SW480 (cell line): ENCODE measurements around the gene PNPO.

Experiments used
- DNase-seq: peaks from one replicate; pipeline ENCODE4 v3.0.0-alpha.2; 2016; ENCODE audit warnings: low spot score

Gene PNPO

DNA sequence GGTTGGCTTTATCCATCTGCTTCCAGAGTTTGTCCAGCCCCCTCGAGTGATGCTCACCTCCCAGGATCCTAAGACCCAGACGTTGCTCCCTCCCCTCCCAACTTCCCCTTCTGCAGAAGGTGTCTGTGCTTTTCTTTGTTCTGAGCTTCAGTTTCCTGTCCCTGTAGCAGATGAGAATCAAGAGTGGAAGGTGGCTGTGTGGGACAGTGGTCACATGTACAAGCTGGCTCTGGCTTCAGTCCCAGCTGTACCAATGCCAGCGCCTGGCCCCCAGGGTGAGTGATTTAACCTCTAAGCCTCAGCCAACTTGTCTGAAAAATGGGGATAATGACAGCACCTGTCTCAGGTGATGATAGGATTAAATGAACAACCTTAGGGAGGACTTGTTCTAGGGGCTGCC lies 8.6 kb downstream of the PNPO start:
- no peak for DNase-seq

- no peak for DNase-seq
These were observed 9.1 kb downstream of the PNPO start for GRCh38 chr17:47950448-47950847.

GRCh38 chr17:47952171-47953021 lies 11.0 kb downstream of the PNPO start:
- DNase-seq = no peak

DNA sequence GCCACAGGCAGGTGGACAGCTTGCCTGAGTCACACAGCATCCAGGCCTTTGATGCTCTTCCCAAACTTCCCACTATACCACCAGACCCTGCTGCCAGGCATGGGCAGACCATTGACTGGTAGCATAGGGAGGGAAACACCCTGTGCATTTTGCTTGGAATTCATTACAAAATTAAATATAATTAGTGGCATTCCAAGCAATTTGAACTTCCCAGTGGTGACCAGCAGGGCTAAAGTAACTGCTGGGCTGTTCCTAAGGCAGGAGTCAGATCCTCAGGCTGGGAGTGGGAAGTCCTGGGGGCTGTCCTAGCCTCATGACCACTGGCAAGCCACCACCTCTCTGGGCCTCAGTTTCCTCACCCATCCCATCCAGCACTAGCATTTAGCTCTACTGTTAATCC lies 12.5 kb downstream of the PNPO start:
- no peak for DNase-seq

GRCh38 chr17:47955497-47956461 lies 14.4 kb downstream of the PNPO start:
- no peak for DNase-seq

- DNase-seq = no peak
These were observed 15.6 kb downstream of the PNPO start for GRCh38 chr17:47956791-47957590.

- DNase-seq = peak; percentile 79
These were observed 16.5 kb downstream of the PNPO start, which contains the start of gene PRR15L for GRCh38 chr17:47957591-47958490. TSS of gene PRR15L (minus strand) at chr17:47957883. CDS start at chr17:47953234, 4,649 bp downstream.

DNA sequence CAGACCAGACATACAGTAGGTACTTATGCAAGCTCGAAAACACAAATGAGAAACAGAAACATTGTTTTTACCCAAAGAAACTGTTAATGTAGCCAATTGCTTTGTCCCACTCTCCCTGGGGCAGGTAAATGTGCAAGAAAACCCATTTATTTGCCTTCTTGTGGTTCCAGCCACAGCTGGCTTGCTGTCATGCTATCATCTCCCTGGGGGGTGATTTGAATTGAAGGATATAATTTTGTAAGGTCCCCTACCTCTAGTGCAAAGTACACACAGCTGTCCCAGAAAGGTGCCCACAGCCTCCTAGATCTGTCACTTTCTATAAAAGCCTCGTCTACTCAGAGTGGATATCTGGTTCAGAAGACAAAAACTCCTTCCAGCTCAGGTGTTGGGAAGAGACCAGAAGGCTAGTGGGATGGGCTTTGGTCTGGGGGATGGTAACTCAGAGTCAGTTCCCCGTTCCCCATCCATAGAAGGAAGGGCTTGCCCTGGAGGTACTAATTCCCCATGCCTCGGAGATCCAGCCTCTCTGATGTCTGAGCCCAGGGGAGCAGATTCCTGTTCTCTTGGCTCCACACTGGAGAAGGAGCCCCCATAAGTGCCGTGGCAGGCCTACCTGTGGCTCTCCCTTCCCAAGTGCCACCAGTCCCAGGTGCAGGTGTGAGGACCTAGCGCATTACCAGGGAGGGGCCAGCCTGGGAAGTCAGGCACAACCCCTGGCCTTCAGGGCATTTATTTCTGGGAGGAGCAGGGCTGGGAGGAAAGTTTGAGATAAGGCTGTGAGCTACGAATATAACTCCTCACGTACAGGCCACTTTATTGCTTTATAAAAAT lies 18.7 kb downstream of the PNPO start:
- DNase-seq = no peak

GRCh38 chr17:47961406-47961805 lies 20.0 kb downstream of the PNPO start:
- DNase-seq = no peak

DNA sequence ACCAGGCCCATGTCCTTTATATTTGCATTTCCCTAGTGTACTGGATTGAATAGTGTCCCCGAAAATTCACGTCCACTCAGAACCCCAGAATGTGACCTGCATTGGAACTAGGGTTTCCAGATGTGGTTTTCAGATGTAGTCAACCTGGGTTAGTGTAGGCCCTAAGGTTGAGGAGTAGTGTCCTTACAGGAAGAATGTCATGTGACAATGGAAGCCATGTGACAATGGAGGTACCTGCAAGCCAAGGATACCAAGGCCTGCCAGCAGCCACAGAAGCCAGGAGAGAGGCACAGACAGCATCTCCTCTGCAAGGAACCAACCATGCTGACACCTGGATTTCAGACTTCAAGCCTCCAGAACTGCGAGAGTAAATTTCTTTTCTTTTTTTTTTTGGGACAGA lies 21.5 kb downstream of the PNPO start:
- DNase-seq = no peak

GRCh38 chr17:47964856-47965255 lies 23.5 kb downstream of the PNPO start:
- no peak for DNase-seq

DNA sequence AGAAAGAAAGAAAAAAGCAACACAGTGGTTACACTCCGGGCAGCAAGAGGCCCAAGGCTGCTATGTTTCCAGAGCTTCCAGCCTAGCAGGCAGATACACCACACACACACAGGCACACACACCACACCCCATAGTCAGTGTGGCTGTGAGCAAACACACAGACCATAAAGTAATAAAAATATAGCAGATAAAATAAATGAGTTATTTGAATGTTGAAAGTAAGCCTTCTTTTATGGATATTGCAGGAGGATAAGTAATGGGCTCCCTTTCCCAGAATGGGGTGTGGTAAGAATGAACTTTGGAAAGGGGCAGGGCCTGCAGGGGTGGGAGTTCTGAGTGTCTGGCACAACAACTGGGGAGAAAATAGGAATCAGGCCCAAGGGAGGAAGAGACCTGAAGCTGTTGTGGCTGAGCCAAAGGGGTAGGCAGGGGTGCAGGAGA lies 24.7 kb downstream of the PNPO start:
- peak; percentile 72 for DNase-seq

GRCh38 chr17:47967607-47968252 lies 26.4 kb downstream of the PNPO start:
- DNase-seq = no peak

DNA sequence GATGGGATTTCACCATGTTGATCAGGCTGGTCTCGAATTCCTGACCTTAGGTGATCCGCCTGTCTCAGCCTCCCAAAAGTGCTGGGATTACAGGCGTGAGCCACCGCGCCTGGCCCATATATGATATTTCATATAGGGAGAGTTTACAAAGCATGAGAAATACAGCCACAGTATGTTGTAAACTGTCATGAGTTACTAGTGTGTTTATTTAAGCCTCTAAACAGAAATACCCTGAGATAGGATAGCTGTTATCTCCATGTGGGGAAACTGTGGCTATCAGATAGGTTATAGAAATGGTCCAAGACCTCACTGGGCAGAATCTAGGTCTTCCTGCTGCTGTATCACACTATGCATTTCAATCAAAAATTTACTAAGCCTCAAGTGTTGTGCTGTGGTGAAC lies 27.5 kb downstream of the PNPO start:
- no peak for DNase-seq

DNA sequence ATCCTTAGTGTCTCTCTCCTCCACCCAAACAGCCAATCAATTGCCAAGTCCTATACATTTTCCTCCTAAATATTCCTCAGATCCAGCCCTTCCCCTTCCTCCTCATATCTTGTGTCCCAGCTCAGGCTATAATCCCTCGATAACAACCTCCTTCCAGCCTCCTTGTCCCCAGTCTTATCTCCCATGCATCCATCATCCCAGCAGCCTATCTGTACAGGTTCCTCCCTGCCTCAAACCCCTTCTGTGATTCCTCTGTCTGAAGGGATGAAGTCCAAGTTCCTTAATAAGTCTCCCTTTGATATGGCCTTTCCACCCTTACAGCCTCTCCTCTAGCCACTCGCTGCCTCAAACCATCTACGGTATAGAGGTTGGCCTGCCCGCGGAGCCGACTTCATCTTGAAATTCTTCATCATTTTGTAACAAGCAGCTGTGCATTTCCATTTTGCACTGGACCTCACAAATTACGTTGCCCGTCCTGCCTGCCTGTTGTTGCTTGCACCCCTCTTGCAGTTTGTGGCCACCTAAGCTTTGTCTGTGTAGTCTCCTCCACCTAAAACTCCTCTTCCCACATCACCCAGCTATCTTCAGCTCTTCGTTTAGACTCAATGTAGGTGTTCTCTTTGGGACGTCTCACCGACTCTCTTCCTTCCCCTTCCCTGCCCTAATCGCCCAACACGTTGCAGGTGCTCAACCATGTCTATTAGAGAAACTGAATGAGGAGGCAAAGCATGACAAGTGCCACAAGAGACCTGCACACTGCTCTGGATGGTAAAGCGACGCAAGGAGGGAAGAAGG lies 28.8 kb downstream of the PNPO start:
- no peak for DNase-seq

DNA sequence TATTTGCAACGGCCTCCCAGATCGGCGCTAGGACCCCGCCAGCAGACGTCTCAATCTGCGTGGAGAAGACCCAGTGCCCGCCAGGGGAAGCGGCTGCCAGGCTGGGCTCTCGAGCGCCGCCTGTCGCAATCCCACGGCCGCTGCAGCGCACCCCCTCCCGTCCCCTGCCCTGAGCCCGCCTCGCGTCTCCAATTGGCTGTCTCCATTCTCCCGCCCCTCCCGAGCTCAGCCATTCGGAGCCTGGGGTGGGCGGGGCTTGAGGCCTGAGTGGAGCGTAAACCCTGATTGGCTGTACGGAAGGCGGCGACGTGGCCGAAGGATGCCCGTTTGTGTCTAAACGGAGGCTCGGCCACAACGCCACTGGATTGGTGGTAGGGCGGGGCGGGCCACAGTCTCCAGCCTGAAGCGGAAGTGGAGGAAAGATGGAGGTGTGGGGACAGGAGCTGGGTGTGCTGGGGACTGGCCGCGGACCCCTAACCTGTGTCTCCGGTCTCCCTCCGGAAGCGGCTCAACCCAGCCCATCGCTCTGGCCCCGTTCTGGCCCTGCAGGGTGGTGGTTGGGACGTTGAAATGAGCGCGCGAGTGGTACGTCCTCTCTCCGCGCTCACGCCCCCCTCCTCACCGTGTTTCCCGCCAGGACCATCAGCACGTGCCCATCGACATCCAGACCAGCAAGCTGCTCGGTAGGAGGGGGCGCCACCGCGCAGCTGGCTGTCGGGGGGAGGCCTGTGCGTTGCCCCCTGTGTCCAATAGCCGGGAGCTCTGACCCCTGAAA lies 29.5 kb downstream of the PNPO start, which contains the start of gene CDK5RAP3:
TSS of gene CDK5RAP3 (plus strand) at position 389 of the 775 bp plus-strand sequence. CDS start at position 423, 34 bp downstream.
- DNase-seq = peak; percentile 99

DNA sequence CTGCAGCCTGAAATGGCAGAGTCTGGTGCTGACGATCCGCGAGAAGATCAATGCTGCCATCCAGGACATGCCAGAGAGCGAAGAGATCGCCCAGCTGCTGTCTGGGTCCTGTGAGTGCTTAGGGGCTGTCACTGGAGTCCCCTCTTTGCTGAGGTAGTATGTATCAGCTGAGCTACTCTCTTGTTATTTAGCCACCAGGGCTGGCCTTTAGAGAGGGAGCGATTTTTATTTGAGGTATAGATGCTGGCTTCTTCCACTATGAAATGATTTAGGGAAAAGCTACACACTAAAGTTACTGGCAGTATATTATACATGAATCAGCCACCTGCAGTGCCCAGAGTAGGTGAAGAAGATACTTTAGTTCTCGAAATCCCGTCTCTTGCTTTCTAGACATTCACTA lies 32.2 kb downstream of the PNPO start:
- no peak for DNase-seq
